Adrenal gland (tissue), 12 donors: ENCODE measurements around the gene UBE2D1. TPM values are rescaled to one million over a fixed set of nuclear protein-coding genes. Genes with fewer than 3 reads are reported as not detected.

Source experiments
- DNase-seq, 7 donors: peaks; one replicate each; pipeline ENCODE4 v3.0.0-alpha.2; 2019 to 2020
- H3K27ac ChIP-seq, 5 donors: fragments of 200-600 bp; sonication (generic) in 4 of 5; 1 replicate in 3 of 5; 2 replicates in 2 of 5; pipeline versions ENCODE4 v1.5.1 to v1.8.0; 2016 to 2020; ENCODE audit warnings: mild to moderate bottlenecking in 1 of 5
- H3K27me3 ChIP-seq: fragments of 200-600 bp; 2 replicates; pipeline ENCODE4 v1.8.0; 2021
- H3K36me3 ChIP-seq, 2 donors: fragments of 200-600 bp; replicated peaks in 1 of 2; 1 replicate in 1 of 2; 2 replicates in 1 of 2; pipeline versions ENCODE4 v1.5.1 to v1.8.0; 2018 to 2022
- H3K4me1 ChIP-seq, 2 donors: fragments of 200-600 bp; replicated peaks in 1 of 2; 1 replicate in 1 of 2; 2 replicates in 1 of 2; pipeline versions ENCODE4 v1.5.1 to v1.8.0; 2018 to 2021
- H3K4me3 ChIP-seq, 4 donors: fragments of 200-600 bp; sonication (generic) in 3 of 4; one replicate each; pipeline ENCODE4 v1.5.1; 2016 to 2018
- H3K9me3 ChIP-seq, 3 donors: fragments of 200-600 bp; sonication (generic) in 1 of 3; replicated peaks in 1 of 3; 1 replicate in 2 of 3; 2 replicates in 1 of 3; pipeline versions ENCODE4 v1.5.1 to v1.8.0; 2016 to 2021
- POLR2A ChIP-seq, 2 donors: fragments of 450-650 bp; IDR thresholded peaks; one replicate each; pipeline ENCODE4 v1.6.1; 2017; ENCODE audit warnings: antibody characterized with exemption in 2 of 2, mild to moderate bottlenecking in 2 of 2, moderate library complexity in 1 of 2
- WGBS, 4 donors: extraction: QIAGEN DNeasy Blood & Tissue Kit in 2 of 4; methylation state at CpG; one replicate each; pipeline versions ENCODE4 v1.1.5 to v1.1.7; 2013 to 2017; 5-methylcytosine and 5-hydroxymethylcytosine counted together
- intact Hi-C, 2 donors: fragments of 100-400 bp; cut with DNase I; formaldehyde crosslinking; loops; one replicate each; pipeline versions ENCODE4 v1.14.1 to v1.15.0; 2022 to 2023
- polyA plus RNA-seq, 3 donors: library from polyadenylated mRNA; stranded (reverse); fragments of 200-250 nt in 2 of 3; fragments of 350-450 nt in 1 of 3; fragmentation: Illumina TruSeq in 1 of 3; extraction: RNeasy Lipid Tissue Mini Kit (QIAGEN cat#74804) in 1 of 3; gene quantifications; one replicate each; pipeline ENCODE4 v1.2.3, GENCODE V29; 2013 to 2014
- total RNA-seq, 9 donors: library from RNA; depleted of rRNA in 4 of 9; stranded (reverse); fragments of >200 nt in 4 of 9; fragments of 120-200 nt in 1 of 9; fragmentation: NEBNext Ultra II Directional in 1 of 9; extraction: Animal tissue kit (Norgen Biotek cat#: 25700) in 1 of 9; gene quantifications; one replicate each; pipeline versions ENCODE4 v1.1.0 to v1.2.4, GENCODE V29; 2013 to 2023
- TF ChIP-seq, protein P1 (sequence below), 6 experiments: fragments of 450-650 bp in 4 of 6; fragments of 200-600 bp in 2 of 6; sonication (generic) in 1 of 6; IDR thresholded peaks; 1 replicate in 5 of 6; 2 replicates in 1 of 6; pipeline versions ENCODE4 v1.5.1 to v1.8.0; 2016 to 2021; ENCODE audit warnings: antibody characterized with exemption in 6 of 6, mild to moderate bottlenecking in 2 of 6, moderate library complexity in 1 of 6
- donor health status: healthy with polysubstance abuse.
- donor health status: Bipolar disorder and iron deficiency.
- donor health status: DM: yes; HTN: yes; CAD: no.
- donor health status: DM: no; HTN: no; CAD: no.
- donor health status: DM: no; HTN: no; CAD: no.
- donor health status: DM: yes; HTN: yes; CAD: no.

UBE2D1 gene
- total and polyA plus RNA-seq, 12 donors: 9.2 to 33.8 (median 19.4) TPM

GRCh38 chr10:58399410-58399809 lies 64.6 kb downstream of the UBE2D1 start:
- intact Hi-C loops: loop anchor here in 1 of 2 donors (10.0 kb wide), 1 partner anchor 225 kb away; no protein-coding TSS in a partner anchor
- H3K36me3 ChIP-seq: peaks cover 0 to 26% of the 10 kb centered on the region in 2 donors
- H3K4me1 ChIP-seq: no peaks in the 10 kb centered on the region
- 84 to 89% (median 88%) methylated on average over 4 of the region's 4 CpGs for WGBS, 4 donors
- no peak overlapping the region for H3K27ac ChIP-seq
- no peak overlapping the region for H3K4me3 ChIP-seq
- H3K9me3 ChIP-seq: no peaks in the 10 kb centered on the region
- DNase-seq: no peak
- H3K27me3 ChIP-seq: no peaks in the 10 kb centered on the region
- no peak for TF ChIP-seq POLR2A (IDR thresholded peaks at IDR 0.05)
- TF ChIP-seq, protein P1, sequence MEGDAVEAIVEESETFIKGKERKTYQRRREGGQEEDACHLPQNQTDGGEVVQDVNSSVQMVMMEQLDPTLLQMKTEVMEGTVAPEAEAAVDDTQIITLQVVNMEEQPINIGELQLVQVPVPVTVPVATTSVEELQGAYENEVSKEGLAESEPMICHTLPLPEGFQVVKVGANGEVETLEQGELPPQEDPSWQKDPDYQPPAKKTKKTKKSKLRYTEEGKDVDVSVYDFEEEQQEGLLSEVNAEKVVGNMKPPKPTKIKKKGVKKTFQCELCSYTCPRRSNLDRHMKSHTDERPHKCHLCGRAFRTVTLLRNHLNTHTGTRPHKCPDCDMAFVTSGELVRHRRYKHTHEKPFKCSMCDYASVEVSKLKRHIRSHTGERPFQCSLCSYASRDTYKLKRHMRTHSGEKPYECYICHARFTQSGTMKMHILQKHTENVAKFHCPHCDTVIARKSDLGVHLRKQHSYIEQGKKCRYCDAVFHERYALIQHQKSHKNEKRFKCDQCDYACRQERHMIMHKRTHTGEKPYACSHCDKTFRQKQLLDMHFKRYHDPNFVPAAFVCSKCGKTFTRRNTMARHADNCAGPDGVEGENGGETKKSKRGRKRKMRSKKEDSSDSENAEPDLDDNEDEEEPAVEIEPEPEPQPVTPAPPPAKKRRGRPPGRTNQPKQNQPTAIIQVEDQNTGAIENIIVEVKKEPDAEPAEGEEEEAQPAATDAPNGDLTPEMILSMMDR (IDR thresholded peaks at IDR 0.05): no peak

- Histone ChIP-seq H3K36me3 (peaks cover 0 to 15% of the 10 kb centered on the region in 2 donors), H3K9me3 (no peaks in the 10 kb centered on the region), H3K27ac (no peak overlapping the region), H3K4me3 (no peak overlapping the region), H3K27me3 (no peaks in the 10 kb centered on the region), H3K4me1 (no peaks in the 10 kb centered on the region)
- TF ChIP-seq POLR2A (IDR thresholded peaks at IDR 0.05): no peak
- TF ChIP-seq, protein P1 (IDR thresholded peaks at IDR 0.05): no peak
- DNase-seq: no peak
- 70 to 86% (median 77%) methylated on average over 1 of the region's 1 CpG for WGBS, 4 donors
- intact Hi-C loops: no loop called here
These were observed 65.8 kb downstream of the UBE2D1 start for GRCh38 chr10:58400609-58401008.

DNA sequence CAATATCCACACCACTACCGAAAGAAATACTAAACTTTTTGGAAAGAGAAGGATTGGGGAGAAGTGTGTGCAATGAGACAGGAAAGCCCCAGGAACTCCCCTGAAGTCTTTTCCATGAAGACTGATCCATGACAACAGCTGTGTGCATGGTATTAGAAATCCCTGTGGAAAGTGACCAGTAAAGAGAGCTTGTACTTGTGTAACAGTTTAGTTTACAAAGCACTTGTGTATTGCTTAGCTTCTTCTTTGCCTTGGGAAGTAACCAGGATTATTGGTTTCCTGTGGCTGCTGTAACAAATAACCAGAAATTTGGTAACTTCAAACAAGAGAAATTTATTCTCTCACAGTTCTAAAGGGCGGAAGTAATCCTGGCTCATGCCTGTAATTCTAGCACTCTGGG lies 69.2 kb downstream of the UBE2D1 start:
- TF ChIP-seq POLR2A (IDR thresholded peaks at IDR 0.05): no peak
- TF ChIP-seq, protein P1 (IDR thresholded peaks at IDR 0.05): no peak
- Histone ChIP-seq H3K27me3 (no peaks in the 10 kb centered on the region), H3K9me3 (no peaks in the 10 kb centered on the region), H3K27ac (no peak overlapping the region), H3K36me3 (no peaks in the 10 kb centered on the region), H3K4me1 (no peaks in the 10 kb centered on the region), H3K4me3 (no peak overlapping the region)
- 70 to 99% (median 93%) methylated on average over 2 of the region's 2 CpGs for WGBS, 4 donors
- no peak for DNase-seq
- intact Hi-C loops: no loop called here

DNA sequence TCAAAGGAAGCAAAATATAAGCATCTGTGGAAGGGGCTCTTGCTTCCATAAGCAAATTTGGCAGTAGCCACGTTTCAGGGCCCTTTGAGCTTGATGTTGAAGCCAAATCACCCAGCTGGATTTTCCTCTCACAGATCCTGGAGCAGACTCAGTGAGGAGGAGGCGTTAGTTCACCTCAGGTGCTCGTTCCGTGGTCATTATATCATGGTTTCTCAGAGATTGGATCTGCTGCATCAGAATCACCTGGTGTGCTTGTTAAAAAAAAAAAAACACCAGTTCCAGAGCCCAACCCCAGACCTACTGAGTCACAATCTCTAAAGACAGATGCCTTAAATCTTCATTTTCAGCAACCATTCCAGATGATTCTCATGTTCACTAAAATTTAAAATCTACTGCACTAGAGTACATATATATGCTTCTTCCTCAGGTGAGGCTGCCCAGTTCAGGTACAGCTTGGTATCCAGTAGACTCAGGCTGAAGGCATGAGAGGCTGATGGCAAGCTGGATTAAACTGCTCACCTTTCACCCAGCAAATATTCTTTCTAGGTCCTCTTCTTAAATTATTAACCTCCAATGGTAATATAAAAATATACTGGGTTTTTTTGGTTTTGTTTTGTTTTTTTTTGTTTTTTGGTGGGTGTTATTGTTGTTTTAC lies 75.3 kb downstream of the UBE2D1 start:
- Histone ChIP-seq H3K4me3 (no peak overlapping the region), H3K9me3 (no peaks in the 10 kb centered on the region), H3K4me1 (no peaks in the 10 kb centered on the region), H3K27ac (no peak overlapping the region), H3K36me3 (no peaks in the 10 kb centered on the region), H3K27me3 (no peaks in the 10 kb centered on the region)
- intact Hi-C loops: no loop called here
- TF ChIP-seq, protein P1 (IDR thresholded peaks at IDR 0.05): no peak
- TF ChIP-seq POLR2A (IDR thresholded peaks at IDR 0.05): no peak
- no peak for DNase-seq
- WGBS, 4 donors: 54 to 90% (median 70%) methylated on average over 4 of the region's 4 CpGs
